Coronary artery (tissue), 2 donors: ENCODE results near the gene DPEP2NB.

Experiments
- DNase-seq: peaks from one replicate; pipeline ENCODE4 v3.0.0-alpha.2; 2017; ENCODE audit warnings: low spot score
- H3K27ac ChIP-seq, 2 donors: fragments of 200-600 bp; sonication (generic); one replicate each; pipeline ENCODE4 v1.5.1; 2016 to 2019
- H3K4me3 ChIP-seq: fragments of 200-600 bp; sonication (generic); 2 replicates; pipeline ENCODE4 v1.5.1; 2016; ENCODE audit warnings: mild to moderate bottlenecking, moderate library complexity
- TF ChIP-seq, protein P1 (sequence below): fragments of 200-600 bp; sonication (generic); IDR thresholded peaks from one replicate; pipeline ENCODE4 v1.5.1; 2019; ENCODE audit warnings: antibody characterized with exemption

DPEP2NB gene

DNA sequence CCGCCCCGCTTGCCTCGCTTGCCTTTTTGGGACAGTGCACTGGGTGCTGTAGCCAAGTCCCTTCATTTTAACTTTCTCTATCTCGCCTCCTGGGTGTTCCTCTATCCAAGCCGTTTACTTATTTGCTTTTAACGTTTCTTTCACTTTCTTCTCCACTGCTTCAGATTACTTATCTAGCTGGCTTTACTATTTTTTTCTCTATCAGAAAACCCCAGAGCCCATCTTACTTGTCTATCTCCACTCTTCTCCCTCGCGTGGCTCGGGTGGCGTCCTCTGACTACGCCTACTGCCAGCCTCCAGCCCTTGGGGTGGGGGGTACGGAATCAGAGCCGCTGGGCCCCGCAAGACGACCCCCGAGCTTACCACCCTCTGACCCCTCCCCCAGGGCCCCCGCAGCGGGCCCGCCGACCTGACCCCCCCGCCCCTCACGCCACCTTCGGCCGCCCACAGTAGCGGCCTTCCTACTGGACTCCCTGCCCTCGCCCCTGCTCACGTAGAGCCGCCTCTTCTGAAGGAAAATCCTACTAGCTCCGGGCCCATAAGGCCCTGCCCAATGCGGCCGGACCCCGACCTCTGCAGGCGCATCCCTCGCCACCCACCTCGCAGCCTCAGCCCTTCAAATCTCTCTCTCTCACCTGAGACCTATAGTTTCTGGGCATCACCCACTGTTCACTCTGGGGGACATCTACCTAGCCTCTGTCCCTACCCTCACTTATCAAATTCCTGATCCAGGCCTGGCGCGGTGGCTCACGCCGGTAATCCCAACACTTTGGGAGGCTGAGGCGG lies 46.3 kb downstream of the DPEP2NB start:
- H3K4me3 ChIP-seq: peak overlapping the region; percentile 93
- peak overlapping the region; percentile 98 for H3K27ac ChIP-seq
- no peak for DNase-seq
- TF ChIP-seq, protein P1, sequence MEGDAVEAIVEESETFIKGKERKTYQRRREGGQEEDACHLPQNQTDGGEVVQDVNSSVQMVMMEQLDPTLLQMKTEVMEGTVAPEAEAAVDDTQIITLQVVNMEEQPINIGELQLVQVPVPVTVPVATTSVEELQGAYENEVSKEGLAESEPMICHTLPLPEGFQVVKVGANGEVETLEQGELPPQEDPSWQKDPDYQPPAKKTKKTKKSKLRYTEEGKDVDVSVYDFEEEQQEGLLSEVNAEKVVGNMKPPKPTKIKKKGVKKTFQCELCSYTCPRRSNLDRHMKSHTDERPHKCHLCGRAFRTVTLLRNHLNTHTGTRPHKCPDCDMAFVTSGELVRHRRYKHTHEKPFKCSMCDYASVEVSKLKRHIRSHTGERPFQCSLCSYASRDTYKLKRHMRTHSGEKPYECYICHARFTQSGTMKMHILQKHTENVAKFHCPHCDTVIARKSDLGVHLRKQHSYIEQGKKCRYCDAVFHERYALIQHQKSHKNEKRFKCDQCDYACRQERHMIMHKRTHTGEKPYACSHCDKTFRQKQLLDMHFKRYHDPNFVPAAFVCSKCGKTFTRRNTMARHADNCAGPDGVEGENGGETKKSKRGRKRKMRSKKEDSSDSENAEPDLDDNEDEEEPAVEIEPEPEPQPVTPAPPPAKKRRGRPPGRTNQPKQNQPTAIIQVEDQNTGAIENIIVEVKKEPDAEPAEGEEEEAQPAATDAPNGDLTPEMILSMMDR: no peak

GRCh38 chr16:67968400-67969253 lies 47.1 kb downstream of the DPEP2NB start, which contains the start of gene SLC12A4:
Gene SLC12A4, minus strand, starts transcription at chr16:67968637. Its CDS starts 84 bp downstream, at chr16:67968553.
- TF ChIP-seq, protein P1: no peak
- H3K4me3 ChIP-seq: peak within 1 kb of the TSS; percentile 93
- peak within 1 kb of the TSS; percentile 98 for H3K27ac ChIP-seq
- DNase-seq: peak; percentile 93

- TF ChIP-seq, protein P1: no peak
- H3K27ac ChIP-seq: peak overlapping the region; percentile 98
- H3K4me3 ChIP-seq: peak overlapping the region; percentile 93
- no peak for DNase-seq
These were observed 47.7 kb downstream of the DPEP2NB start for GRCh38 chr16:67967958-67968399.

DNA sequence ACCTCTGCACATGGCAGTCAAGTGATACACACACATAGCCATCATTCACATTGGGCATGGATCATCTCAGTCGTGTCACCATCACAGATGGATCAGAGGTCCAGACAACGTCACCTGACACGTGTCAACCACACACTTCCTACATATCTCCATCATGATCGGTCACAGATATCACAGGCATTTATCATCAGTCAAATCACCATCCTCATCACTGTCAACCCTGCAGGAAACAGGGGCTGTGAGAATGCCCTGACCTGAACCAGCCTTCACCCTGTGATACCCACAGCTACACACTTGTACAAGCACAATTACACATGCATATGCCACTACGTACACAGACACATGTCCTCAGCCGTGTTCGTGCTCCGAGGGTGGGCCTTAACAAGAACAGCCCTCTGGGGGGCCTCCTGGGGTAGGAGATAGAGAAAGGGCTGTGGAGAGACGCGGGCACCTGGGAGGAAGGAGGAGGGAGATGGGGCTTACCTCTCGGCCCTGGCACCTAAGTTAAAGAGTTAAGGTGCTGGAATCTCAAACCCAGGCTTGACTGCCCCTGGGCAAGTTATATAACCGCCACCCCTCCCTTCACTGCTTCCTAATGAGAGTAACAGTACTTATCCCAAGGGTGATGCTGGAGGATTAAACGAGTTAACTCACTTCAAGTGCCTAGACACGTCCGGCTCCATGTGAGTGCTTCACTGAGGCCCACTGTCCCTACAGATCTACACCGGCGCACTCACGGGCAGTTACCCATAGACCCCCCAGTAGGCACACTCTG lies 48.3 kb downstream of the DPEP2NB start:
- TF ChIP-seq, protein P1: no peak
- Histone ChIP-seq H3K4me3 (peak overlapping the region; percentile 93), H3K27ac (peak overlapping the region; percentile 98)
- DNase-seq: no peak

GRCh38 chr16:67966549-67967182 lies 49.0 kb downstream of the DPEP2NB start:
- H3K27ac ChIP-seq: peak overlapping the region; percentile 98
- no peak for DNase-seq
- H3K4me3 ChIP-seq: peak overlapping the region; percentile 93
- TF ChIP-seq, protein P1: no peak
